ENCODE results near the gene FAM227A. TPM values are rescaled to one million over a fixed set of nuclear protein-coding genes. Genes with fewer than 3 reads are reported as not detected.
A peak's percentile ranks its signal among the peaks of the same experiment; 100 is the strongest.

FAM227A gene
- total and polyA plus RNA-seq, 2 of the 13 experiments (the other 11 are each of a cell fraction or from before 2014, with no cell fraction given): 1.0 to 1.5 TPM

GRCh38 chr22:38705235-38706100 is 49.3 kb upstream of the FAM227A start, which contains the start of gene GTPBP1:
GTPBP1 (plus strand) TSS chr22:38705944; CDS start chr22:38705956, 12 bp downstream.
- Histone ChIP-seq H3K4me1 (ENCODE audit: insufficient read depth, low read length) (peaks cover 49% of the 10 kb centered on the region), H4K20me1 (ENCODE audit: insufficient read depth, low read length) (peaks cover 30% of the 10 kb centered on the region), H3K4me3 (replicated peaks in 1 of 3; ENCODE audit: insufficient read depth in 1 of 3, low read depth in 2 of 3, low read length in 3 of 3) (peak within 1 kb of the TSS; percentile 82 to 87 (median 83)), H3K36me3 (replicated peaks in 1 of 2; ENCODE audit: control insufficient read depth in 1 of 2, insufficient read depth in 2 of 2, low read length in 2 of 2) (peaks cover 3 to 11% of the 10 kb centered on the region in 2 experiments), H3K9me3 (ENCODE audit: low read length) (no peaks in the 10 kb centered on the region), H3K9ac (ENCODE audit: insufficient read depth, low read depth, low read length) (peak within 1 kb of the TSS; percentile 90), H2AFZ (ENCODE audit: low read length) (no peak within 1 kb of the TSS), H3K27ac (ENCODE audit: extremely low read length, insufficient read depth, low read length) (peak within 1 kb of the TSS; percentile 81), H3K27me3 (ENCODE audit: control insufficient read depth in 1 of 2, insufficient read depth in 2 of 2, low read length in 2 of 2) (no peaks in the 10 kb centered on the region; a peak in 1 of 5 replicates), H3K79me2 (ENCODE audit: insufficient read depth, low read length) (peaks cover 46% of the 10 kb centered on the region), H3K4me2 (ENCODE audit: low read depth, low read length) (peak within 1 kb of the TSS; percentile 87)
- intact Hi-C loops (cut with micrococcal nuclease; ENCODE audit: unreplicated experiment) (no loop called here), in situ Hi-C loops (cut with HindIII; ENCODE audit: extremely low pct_ligation_motif_present, low pct_unique_long_range_greater_than_20kb) (no loop called here)
- 2% methylated on average over 17 of the region's 55 CpGs for WGBS (ENCODE audit: low lambda C conversion rate)
- DNase-seq (ENCODE audit: low spot score) (peak; percentile 100), FAIRE-seq (peak; percentile 100), ATAC-seq (peak; percentile 88)
- BruUV-seq (replicated peaks): no TSS peak
- ChIA-PET POLR2A (interaction anchor here (0.7 to 5.8 kb wide), 15 partner anchors 9 to 814 kb away, joined by 3 to 51 read pairs (median 4); partner anchors contain the start of genes RPL3 and TOMM22), CTCF (ENCODE audit: low intra/inter-chr PET ratio, low total read pairs) (no interaction called here)
- TF ChIP-seq NR2C2 (CRISPR knock-in tag; IDR thresholded peaks at IDR 0.05; ENCODE audit: borderline replicate concordance) (no peak; the same call in 1 of the 2 replicates), POGZ (CRISPR knock-in tag; IDR thresholded peaks at IDR 0.05) (peak; percentile 28; the same call in 1 of the 2 replicates), MAFF (IDR thresholded peaks at IDR 0.05; ENCODE audit: low read depth, low read length) (peak; percentile 80; the same call in 1 of the 2 replicates), SRF (IDR thresholded peaks at IDR 0.05; ENCODE audit: low read depth, low read length) (peak; percentile 64; the same call in 1 of the 2 replicates), ZNF607 (CRISPR knock-in tag; IDR thresholded peaks at IDR 0.05; ENCODE audit: borderline replicate concordance) (peak; percentile 35; the same call in 1 of the 2 replicates), ARNT2 (CRISPR knock-in tag; IDR thresholded peaks at IDR 0.05; ENCODE audit: low read depth) (0 out of 2 replicates have a peak, but pooled peaks have one; percentile 56), ZNF790 (CRISPR knock-in tag; IDR thresholded peaks at IDR 0.05; ENCODE audit: borderline replicate concordance) (no peak)
- TF ChIP-seq, protein P1, sequence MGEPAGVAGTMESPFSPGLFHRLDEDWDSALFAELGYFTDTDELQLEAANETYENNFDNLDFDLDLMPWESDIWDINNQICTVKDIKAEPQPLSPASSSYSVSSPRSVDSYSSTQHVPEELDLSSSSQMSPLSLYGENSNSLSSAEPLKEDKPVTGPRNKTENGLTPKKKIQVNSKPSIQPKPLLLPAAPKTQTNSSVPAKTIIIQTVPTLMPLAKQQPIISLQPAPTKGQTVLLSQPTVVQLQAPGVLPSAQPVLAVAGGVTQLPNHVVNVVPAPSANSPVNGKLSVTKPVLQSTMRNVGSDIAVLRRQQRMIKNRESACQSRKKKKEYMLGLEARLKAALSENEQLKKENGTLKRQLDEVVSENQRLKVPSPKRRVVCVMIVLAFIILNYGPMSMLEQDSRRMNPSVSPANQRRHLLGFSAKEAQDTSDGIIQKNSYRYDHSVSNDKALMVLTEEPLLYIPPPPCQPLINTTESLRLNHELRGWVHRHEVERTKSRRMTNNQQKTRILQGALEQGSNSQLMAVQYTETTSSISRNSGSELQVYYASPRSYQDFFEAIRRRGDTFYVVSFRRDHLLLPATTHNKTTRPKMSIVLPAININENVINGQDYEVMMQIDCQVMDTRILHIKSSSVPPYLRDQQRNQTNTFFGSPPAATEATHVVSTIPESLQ (CRISPR knock-in tag; conservative IDR thresholded peaks at IDR 0.05): 0 out of 2 replicates have a peak, but pooled peaks have one; percentile 55
- TF ChIP-seq, protein P2, sequence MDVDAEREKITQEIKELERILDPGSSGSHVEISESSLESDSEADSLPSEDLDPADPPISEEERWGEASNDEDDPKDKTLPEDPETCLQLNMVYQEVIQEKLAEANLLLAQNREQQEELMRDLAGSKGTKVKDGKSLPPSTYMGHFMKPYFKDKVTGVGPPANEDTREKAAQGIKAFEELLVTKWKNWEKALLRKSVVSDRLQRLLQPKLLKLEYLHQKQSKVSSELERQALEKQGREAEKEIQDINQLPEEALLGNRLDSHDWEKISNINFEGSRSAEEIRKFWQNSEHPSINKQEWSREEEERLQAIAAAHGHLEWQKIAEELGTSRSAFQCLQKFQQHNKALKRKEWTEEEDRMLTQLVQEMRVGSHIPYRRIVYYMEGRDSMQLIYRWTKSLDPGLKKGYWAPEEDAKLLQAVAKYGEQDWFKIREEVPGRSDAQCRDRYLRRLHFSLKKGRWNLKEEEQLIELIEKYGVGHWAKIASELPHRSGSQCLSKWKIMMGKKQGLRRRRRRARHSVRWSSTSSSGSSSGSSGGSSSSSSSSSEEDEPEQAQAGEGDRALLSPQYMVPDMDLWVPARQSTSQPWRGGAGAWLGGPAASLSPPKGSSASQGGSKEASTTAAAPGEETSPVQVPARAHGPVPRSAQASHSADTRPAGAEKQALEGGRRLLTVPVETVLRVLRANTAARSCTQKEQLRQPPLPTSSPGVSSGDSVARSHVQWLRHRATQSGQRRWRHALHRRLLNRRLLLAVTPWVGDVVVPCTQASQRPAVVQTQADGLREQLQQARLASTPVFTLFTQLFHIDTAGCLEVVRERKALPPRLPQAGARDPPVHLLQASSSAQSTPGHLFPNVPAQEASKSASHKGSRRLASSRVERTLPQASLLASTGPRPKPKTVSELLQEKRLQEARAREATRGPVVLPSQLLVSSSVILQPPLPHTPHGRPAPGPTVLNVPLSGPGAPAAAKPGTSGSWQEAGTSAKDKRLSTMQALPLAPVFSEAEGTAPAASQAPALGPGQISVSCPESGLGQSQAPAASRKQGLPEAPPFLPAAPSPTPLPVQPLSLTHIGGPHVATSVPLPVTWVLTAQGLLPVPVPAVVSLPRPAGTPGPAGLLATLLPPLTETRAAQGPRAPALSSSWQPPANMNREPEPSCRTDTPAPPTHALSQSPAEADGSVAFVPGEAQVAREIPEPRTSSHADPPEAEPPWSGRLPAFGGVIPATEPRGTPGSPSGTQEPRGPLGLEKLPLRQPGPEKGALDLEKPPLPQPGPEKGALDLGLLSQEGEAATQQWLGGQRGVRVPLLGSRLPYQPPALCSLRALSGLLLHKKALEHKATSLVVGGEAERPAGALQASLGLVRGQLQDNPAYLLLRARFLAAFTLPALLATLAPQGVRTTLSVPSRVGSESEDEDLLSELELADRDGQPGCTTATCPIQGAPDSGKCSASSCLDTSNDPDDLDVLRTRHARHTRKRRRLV (CRISPR knock-in tag; IDR thresholded peaks at IDR 0.05): 0 out of 2 replicates have a peak, but pooled peaks have one; percentile 43
- TF ChIP-seq, protein P3, sequence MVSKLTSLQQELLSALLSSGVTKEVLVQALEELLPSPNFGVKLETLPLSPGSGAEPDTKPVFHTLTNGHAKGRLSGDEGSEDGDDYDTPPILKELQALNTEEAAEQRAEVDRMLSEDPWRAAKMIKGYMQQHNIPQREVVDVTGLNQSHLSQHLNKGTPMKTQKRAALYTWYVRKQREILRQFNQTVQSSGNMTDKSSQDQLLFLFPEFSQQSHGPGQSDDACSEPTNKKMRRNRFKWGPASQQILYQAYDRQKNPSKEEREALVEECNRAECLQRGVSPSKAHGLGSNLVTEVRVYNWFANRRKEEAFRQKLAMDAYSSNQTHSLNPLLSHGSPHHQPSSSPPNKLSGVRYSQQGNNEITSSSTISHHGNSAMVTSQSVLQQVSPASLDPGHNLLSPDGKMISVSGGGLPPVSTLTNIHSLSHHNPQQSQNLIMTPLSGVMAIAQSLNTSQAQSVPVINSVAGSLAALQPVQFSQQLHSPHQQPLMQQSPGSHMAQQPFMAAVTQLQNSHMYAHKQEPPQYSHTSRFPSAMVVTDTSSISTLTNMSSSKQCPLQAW (CRISPR knock-in tag; IDR thresholded peaks at IDR 0.05): peak; percentile 37; the same call in 1 of the 2 replicates
- TF ChIP-seq, protein P4, sequence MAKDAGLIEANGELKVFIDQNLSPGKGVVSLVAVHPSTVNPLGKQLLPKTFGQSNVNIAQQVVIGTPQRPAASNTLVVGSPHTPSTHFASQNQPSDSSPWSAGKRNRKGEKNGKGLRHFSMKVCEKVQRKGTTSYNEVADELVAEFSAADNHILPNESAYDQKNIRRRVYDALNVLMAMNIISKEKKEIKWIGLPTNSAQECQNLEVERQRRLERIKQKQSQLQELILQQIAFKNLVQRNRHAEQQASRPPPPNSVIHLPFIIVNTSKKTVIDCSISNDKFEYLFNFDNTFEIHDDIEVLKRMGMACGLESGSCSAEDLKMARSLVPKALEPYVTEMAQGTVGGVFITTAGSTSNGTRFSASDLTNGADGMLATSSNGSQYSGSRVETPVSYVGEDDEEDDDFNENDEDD (CRISPR knock-in tag; IDR thresholded peaks at IDR 0.05; ENCODE audit: borderline replicate concordance): peak; percentile 85

Measured in HepG2 (cell line).